DOHH2 (cell line): ENCODE results near the gene INTS7.

ENCODE experiments used
- CTCF ChIP-seq: fragments of 200-600 bp; sonication (generic); IDR thresholded peaks from one replicate; pipeline ENCODE4 v1.5.1; 2014; ENCODE audit warnings: antibody characterized with exemption, mild to moderate bottlenecking, low read depth, low read length; ENCODE audit not compliant: poor library complexity, severe bottlenecking
- EZH2phosphoT487 ChIP-seq: fragments of 200-600 bp; sonication (generic); IDR thresholded peaks from 2 replicates; pipeline ENCODE4 v1.6.1; 2017; ENCODE audit warnings: borderline replicate concordance, mild to moderate bottlenecking, antibody characterized with exemption, low read length, moderate library complexity, mixed read lengths

- TF ChIP-seq CTCF = no peak
- TF ChIP-seq EZH2phosphoT487 = no peak
Measured at GRCh38 chr1:211901945-211902344, 133.4 kb downstream of the INTS7 start.
